ENCODE measurements around the gene LGALS1.

DNA sequence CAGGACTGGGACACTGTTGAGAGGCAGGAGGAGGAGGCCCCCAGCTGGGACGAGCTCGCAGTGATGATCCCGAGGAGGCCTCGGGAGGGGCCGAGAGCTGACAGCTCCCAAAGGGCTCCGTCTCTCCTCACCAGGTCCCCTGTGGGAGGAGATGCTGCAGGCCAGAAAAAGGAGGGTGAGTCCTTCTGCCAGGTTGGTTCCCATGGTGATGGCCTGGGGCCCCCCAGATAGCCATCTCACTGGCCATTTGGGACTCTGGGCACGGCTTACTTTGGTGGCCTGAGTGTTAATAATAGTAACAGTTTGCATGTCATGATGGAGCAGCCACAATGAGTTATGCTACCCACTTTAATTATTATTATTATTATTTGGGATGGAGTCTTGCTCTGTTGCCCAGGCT is 40.3 kb downstream of the LGALS1 start:
- peak; percentile 57; the same call in 1 of the 2 replicates for TF ChIP-seq GATA2 (IDR thresholded peaks at IDR 0.05; ENCODE audit: low read depth, low read length)
- TF ChIP-seq GATA3 (IDR thresholded peaks at IDR 0.05; ENCODE audit: low read depth, low read length) = no peak
